GM23248 (cell line): ENCODE measurements around the gene USP53. TPM values are rescaled to one million over a fixed set of nuclear protein-coding genes. Genes with fewer than 3 reads are reported as not detected.

Experiments used
- DNase-seq: peaks from one replicate; pipeline ENCODE4 v3.0.0-alpha.2; 2015
- H2AFZ ChIP-seq: fragments of 200-600 bp; sonication (generic); 2 replicates; pipeline ENCODE4 v1.6.1; 2016; ENCODE audit warnings: antibody characterized with exemption
- H3F3A ChIP-seq: fragments of 200-600 bp; sonication (generic); 2 replicates; pipeline ENCODE4 v1.6.1; 2016; ENCODE audit warnings: mild to moderate bottlenecking, antibody characterized with exemption, mixed run types; ENCODE audit not compliant: insufficient read depth
- H3K27ac ChIP-seq: fragments of 200-600 bp; sonication (generic); 2 replicates; pipeline ENCODE4 v1.5.1; 2016; ENCODE audit warnings: mild to moderate bottlenecking
- H3K27me3 ChIP-seq: fragments of 200-600 bp; sonication (generic); replicated peaks from 2 replicates; pipeline ENCODE4 v1.6.1; 2016; ENCODE audit warnings: mild to moderate bottlenecking; ENCODE audit not compliant: insufficient read depth
- H3K36me3 ChIP-seq: fragments of 200-600 bp; sonication (generic); 2 replicates; pipeline ENCODE4 v1.6.1; 2016; ENCODE audit warnings: low read depth, mild to moderate bottlenecking
- H3K4me1 ChIP-seq: fragments of 200-600 bp; sonication (generic); 2 replicates; pipeline ENCODE4 v1.6.1; 2016; ENCODE audit warnings: mild to moderate bottlenecking; ENCODE audit not compliant: insufficient read depth
- H3K4me2 ChIP-seq: fragments of 200-600 bp; sonication (generic); one replicate; pipeline ENCODE4 v1.6.1; 2016; ENCODE audit warnings: mild to moderate bottlenecking; ENCODE audit not compliant: unreplicated experiment
- H3K4me3 ChIP-seq: fragments of 200-600 bp; sonication (generic); 2 replicates; pipeline ENCODE4 v1.5.1; 2016; ENCODE audit warnings: mild to moderate bottlenecking
- H3K79me2 ChIP-seq: fragments of 200-600 bp; sonication (generic); 2 replicates; pipeline ENCODE4 v1.6.1; 2016; ENCODE audit warnings: mild to moderate bottlenecking; ENCODE audit not compliant: insufficient read depth
- H3K9ac ChIP-seq: fragments of 200-600 bp; sonication (generic); 2 replicates; pipeline ENCODE4 v1.6.1; 2016; ENCODE audit warnings: mild to moderate bottlenecking
- H3K9me2 ChIP-seq: fragments of 200-600 bp; sonication (generic); 2 replicates; pipeline ENCODE4 v1.6.1; 2016; ENCODE audit warnings: mixed run types, mild to moderate bottlenecking, moderate library complexity; ENCODE audit not compliant: insufficient read depth
- H3K9me3 ChIP-seq: fragments of 200-600 bp; sonication (generic); one replicate; pipeline ENCODE4 v1.6.1; 2017; ENCODE audit warnings: low read depth
- H4K20me1 ChIP-seq: fragments of 200-600 bp; sonication (generic); 2 replicates; pipeline ENCODE4 v1.6.0; 2016; ENCODE audit not compliant: insufficient read depth
- EZH2 ChIP-seq: fragments of 200-600 bp; sonication (generic); IDR thresholded peaks from 2 replicates; pipeline ENCODE4 v1.6.1; 2018; ENCODE audit warnings: antibody characterized with exemption, mild to moderate bottlenecking; ENCODE audit not compliant: insufficient read depth, poor library complexity, severe bottlenecking
- EZH2phosphoT487 ChIP-seq: fragments of 200-600 bp; sonication (generic); IDR thresholded peaks from 2 replicates; pipeline ENCODE4 v1.6.1; 2018; ENCODE audit warnings: antibody characterized with exemption, moderate library complexity, mild to moderate bottlenecking, low read depth; ENCODE audit not compliant: insufficient read depth
- WGBS, 2 experiments: methylation state at CpG; one replicate each; pipeline ENCODE4 v1.1.6; 2015 to 2017; ENCODE audit warnings: low lambda C conversion rate in 2 of 2, low coverage in 1 of 2; ENCODE audit errors: missing lambda C conversion rate in 2 of 2; 5-methylcytosine and 5-hydroxymethylcytosine counted together
- in situ Hi-C: fragments of 300-500 bp; cut with MboI; formaldehyde crosslinking; loops from 2 replicates; pipeline ENCODE4 v1.15.0; 2020
- polyA plus RNA-seq: library from polyadenylated mRNA; unstranded; fragments of >200 nt; fragmentation: Nextera tagmentation; extraction: Ambion mirVana; gene quantifications from 2 replicates; pipeline ENCODE4 v1.2.1, GENCODE V29; 2016
- total RNA-seq: library from RNA; depleted of rRNA; stranded (reverse); fragments of >200 nt; shearing (Covaris generic); gene quantifications from 2 replicates; pipeline ENCODE4 v1.2.3, GENCODE V29; 2014

Gene USP53
- total and polyA plus RNA-seq, 2 experiments from 2014 or later: 26.0 to 42.4 TPM

- peak overlapping the region; percentile 87 for H3K9ac ChIP-seq
- 1% methylated on average over 54 of the region's 54 CpGs for WGBS, 2 experiments
- H4K20me1 ChIP-seq: no peaks in the 10 kb centered on the region
- no peaks in the 10 kb centered on the region for H3K9me2 ChIP-seq
- TF ChIP-seq EZH2: no peak
- no peak for TF ChIP-seq EZH2phosphoT487
- peaks cover 50% of the 10 kb centered on the region for H3F3A ChIP-seq
- H3K27ac ChIP-seq: peak overlapping the region; percentile 83
- peak overlapping the region; percentile 82 for H3K4me3 ChIP-seq
- in situ Hi-C loops: no loop called here
- H2AFZ ChIP-seq: peak overlapping the region; percentile 97
- H3K9me3 ChIP-seq: no peaks in the 10 kb centered on the region
- H3K36me3 ChIP-seq: peaks cover 32% of the 10 kb centered on the region
- no peaks in the 10 kb centered on the region for H3K27me3 ChIP-seq
- H3K4me2 ChIP-seq: peak overlapping the region; percentile 86
- peak; percentile 97 for DNase-seq
- peaks cover 15% of the 10 kb centered on the region; the same call in 1 of the 2 replicates for H3K4me1 ChIP-seq
- H3K79me2 ChIP-seq: peaks cover 46% of the 10 kb centered on the region
Observed at GRCh38 chr4:119300101-119300978, 87.8 kb downstream of the USP53 start.

GRCh38 chr4:119302073-119302832 is 89.7 kb downstream of the USP53 start:
- TF ChIP-seq EZH2 (no peak), EZH2phosphoT487 (no peak)
- no peak overlapping the region for H3K9ac ChIP-seq
- WGBS, 2 experiments: 52% methylated on average over 5 of the region's 5 CpGs

GRCh38 chr4:119303587-119304305 is 91.2 kb downstream of the USP53 start:
- TF ChIP-seq EZH2phosphoT487 (no peak), EZH2 (no peak)
- Histone ChIP-seq H3K9ac (no peak overlapping the region), H4K20me1 (no peaks in the 10 kb centered on the region), H3K36me3 (no peaks in the 10 kb centered on the region; the same call in 1 of the 2 replicates), H3K9me3 (no peaks in the 10 kb centered on the region), H3F3A (peaks cover 20% of the 10 kb centered on the region; the same call in 1 of the 2 replicates), H3K27ac (no peak overlapping the region), H3K9me2 (no peaks in the 10 kb centered on the region), H3K27me3 (no peaks in the 10 kb centered on the region), H3K4me1 (no peaks in the 10 kb centered on the region), H2AFZ (no peak overlapping the region), H3K4me3 (no peak overlapping the region), H3K4me2 (no peak overlapping the region), H3K79me2 (peaks cover 11% of the 10 kb centered on the region)
- 95 to 96% methylated on average over 5 of the region's 5 CpGs for WGBS, 2 experiments
- DNase-seq: no peak
- in situ Hi-C loops: no loop called here

More at GRCh38 chr4:119302073-119302832, 89.7 kb downstream of the USP53 start:
- Histone ChIP-seq H4K20me1 (no peaks in the 10 kb centered on the region), H3F3A (peaks cover 32% of the 10 kb centered on the region), H3K4me1 (peaks cover 14% of the 10 kb centered on the region; the same call in 1 of the 2 replicates), H2AFZ (0 out of 2 replicates have a peak overlapping the region, but pooled peaks have one; percentile 97), H3K9me3 (no peaks in the 10 kb centered on the region), H3K4me3 (no peak overlapping the region), H3K27me3 (no peaks in the 10 kb centered on the region), H3K36me3 (peaks cover 13% of the 10 kb centered on the region), H3K9me2 (no peaks in the 10 kb centered on the region), H3K4me2 (no peak overlapping the region), H3K79me2 (peaks cover 26% of the 10 kb centered on the region), H3K27ac (no peak overlapping the region)
- no peak for DNase-seq
- in situ Hi-C loops: no loop called here

- Histone ChIP-seq H3K9ac (no peak overlapping the region), H3K4me1 (no peaks in the 10 kb centered on the region), H3F3A (peaks cover 13% of the 10 kb centered on the region; the same call in 1 of the 2 replicates), H2AFZ (no peak overlapping the region), H3K9me3 (no peaks in the 10 kb centered on the region), H3K36me3 (no peaks in the 10 kb centered on the region), H3K27ac (no peak overlapping the region), H3K4me2 (no peak overlapping the region), H3K27me3 (no peaks in the 10 kb centered on the region), H3K9me2 (no peaks in the 10 kb centered on the region), H3K4me3 (no peak overlapping the region), H3K79me2 (peaks cover 5% of the 10 kb centered on the region), H4K20me1 (no peaks in the 10 kb centered on the region)
- in situ Hi-C loops: no loop called here
- no peak for TF ChIP-seq EZH2phosphoT487
- no peak for DNase-seq
Observed at GRCh38 chr4:119304431-119304830, 91.9 kb downstream of the USP53 start.
